ENCODE results near the gene BRD2. TPM values are rescaled to one million over a fixed set of nuclear protein-coding genes. Genes with fewer than 3 reads are reported as not detected.

The BRD2 gene
- total RNA-seq, 1 experiment from 2014 or later, result 157 TPM

DNA sequence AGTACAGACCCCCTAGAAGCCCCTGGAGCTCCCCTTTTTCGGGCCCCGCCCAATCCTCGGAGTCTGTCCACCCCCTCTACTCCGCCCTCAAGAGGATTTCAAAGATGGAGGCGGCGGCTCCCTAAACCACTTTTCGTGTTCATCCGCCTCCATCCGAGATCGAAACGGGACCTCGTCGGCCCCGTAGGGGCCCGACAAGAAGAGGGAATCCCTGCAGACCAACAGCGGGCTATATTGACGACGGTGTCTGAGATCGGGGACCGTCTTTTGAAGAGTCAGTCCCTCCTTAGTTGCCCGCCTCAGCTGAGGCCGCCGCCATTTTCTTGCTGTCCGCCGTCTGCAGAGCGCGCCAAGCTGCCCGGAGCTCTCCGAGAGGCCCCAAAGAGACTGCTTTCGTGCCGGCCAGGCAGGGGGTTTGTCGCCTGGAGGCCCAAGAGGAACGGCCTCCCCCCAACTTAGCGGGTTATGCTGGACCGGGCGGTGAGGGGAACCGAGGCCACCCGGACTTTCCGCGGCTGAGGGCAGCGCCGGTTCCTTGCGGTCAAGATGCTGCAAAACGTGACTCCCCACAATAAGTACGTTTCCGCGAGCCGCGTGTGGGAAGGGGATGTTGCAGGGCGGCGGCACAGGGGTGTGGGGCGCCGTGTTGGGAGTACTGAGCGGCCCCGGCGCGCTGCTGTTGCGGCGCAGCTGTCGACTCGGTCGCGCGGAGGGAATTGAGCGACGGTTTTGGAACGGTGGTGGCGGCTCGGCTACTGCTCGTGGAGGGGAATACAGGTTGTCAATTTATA lies 4.2 kb downstream of the BRD2 start:
- CTCF ChIA-PET, result interaction anchor here (0.9 to 2.3 kb wide), 6 partner anchors 12 to 134 kb away, joined by 3 to 16 read pairs (median 6); partner anchors contain the start of genes HLA-DMA, PSMB9, TAP1 and TAP2
- intact Hi-C loops (cut with micrococcal nuclease; ENCODE audit: unreplicated experiment), result loop anchor here (10.0 kb wide), 2 partner anchors 778 to 1148 kb away; partner anchors contain the start of genes GPSM3, HSPA1B and PBX2
- peaks cover 81% of the 10 kb centered on the region for H3F3A ChIP-seq (ENCODE audit: insufficient read depth, low read depth)
- peaks cover 53% of the 10 kb centered on the region for H4K20me1 ChIP-seq (ENCODE audit: insufficient read depth)
- no peaks in the 10 kb centered on the region for H3K9me2 ChIP-seq (ENCODE audit: insufficient read depth)
- H3K36me3 ChIP-seq (ENCODE audit: low read depth), result peaks cover 54% of the 10 kb centered on the region
- no peak for TF ChIP-seq EZH2 (IDR thresholded peaks at IDR 0.05; ENCODE audit: low read depth)
- TF ChIP-seq, protein P1, sequence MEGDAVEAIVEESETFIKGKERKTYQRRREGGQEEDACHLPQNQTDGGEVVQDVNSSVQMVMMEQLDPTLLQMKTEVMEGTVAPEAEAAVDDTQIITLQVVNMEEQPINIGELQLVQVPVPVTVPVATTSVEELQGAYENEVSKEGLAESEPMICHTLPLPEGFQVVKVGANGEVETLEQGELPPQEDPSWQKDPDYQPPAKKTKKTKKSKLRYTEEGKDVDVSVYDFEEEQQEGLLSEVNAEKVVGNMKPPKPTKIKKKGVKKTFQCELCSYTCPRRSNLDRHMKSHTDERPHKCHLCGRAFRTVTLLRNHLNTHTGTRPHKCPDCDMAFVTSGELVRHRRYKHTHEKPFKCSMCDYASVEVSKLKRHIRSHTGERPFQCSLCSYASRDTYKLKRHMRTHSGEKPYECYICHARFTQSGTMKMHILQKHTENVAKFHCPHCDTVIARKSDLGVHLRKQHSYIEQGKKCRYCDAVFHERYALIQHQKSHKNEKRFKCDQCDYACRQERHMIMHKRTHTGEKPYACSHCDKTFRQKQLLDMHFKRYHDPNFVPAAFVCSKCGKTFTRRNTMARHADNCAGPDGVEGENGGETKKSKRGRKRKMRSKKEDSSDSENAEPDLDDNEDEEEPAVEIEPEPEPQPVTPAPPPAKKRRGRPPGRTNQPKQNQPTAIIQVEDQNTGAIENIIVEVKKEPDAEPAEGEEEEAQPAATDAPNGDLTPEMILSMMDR (conservative IDR thresholded peaks at IDR 0.05), result no peak
- peaks cover 20% of the 10 kb centered on the region for H3K4me1 ChIP-seq (replicated peaks; ENCODE audit: insufficient read depth)
- TSS peak; percentile 42 for BruUV-seq (replicated peaks)
- peaks cover 72% of the 10 kb centered on the region for H3K79me2 ChIP-seq (ENCODE audit: low read depth)
- H3K4me3 ChIP-seq, result peak overlapping the region; percentile 89
- H3K27me3 ChIP-seq (ENCODE audit: insufficient read depth, low read depth), result no peaks in the 10 kb centered on the region
- POLR2A ChIA-PET (ENCODE audit: unreplicated experiment), result interaction anchor here (0.6 to 2.3 kb wide), 14 partner anchors 9 to 1414 kb away, joined by 3 to 37 read pairs (median 5); partner anchors contain the start of genes HLA-DMA, PFDN6, RPS18 and VPS52
- DNase-seq, result peak in 1 of 2 experiments; percentile 13
- no peak overlapping the region for H2AFZ ChIP-seq
- no peaks in the 10 kb centered on the region for H3K9me3 ChIP-seq (ENCODE audit: insufficient read depth, low read depth)
- H3K4me2 ChIP-seq, result peak overlapping the region; percentile 95
- H3K27ac ChIP-seq, result peak overlapping the region; percentile 99

DNA sequence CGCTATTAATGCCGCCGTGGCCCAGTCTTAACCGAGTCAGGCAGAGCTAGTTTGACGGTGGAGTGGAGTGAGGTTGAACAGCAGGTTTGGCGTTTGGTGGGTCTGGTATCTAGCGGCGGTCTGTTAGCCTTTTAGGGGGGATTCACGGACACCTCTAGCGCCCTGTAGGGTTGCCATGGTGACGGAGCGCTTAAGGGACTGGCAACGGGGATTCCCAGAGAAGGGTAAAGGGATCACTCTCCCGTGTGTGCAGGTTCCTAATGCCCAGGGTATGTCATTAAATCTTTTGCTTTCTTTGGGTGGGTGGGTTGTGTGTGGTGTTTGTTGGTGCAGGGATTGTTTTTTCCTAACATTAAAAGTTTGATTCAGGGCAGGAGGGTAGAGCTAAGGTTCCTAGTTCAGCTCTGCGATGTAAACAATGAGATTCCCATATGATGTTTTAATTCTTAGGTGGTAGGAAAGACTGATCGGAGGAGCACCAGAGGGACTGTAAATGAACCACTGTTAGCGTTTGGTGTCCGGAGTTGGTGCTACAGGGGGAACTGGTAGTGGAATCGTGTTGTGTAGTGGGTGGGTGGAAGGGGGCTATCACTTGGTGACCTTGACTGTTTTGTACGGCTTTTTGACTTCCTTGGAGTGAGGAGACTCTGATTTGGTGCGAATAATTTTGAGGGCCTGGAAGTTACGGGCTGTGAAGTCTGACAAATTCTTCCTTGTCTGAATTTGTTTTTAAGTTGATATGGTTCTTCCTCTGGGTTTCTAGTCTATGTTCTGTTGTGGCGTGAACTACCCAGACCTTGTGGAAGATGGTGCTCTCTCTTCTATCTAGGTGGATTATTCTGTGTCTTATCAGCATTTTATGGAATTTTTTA lies 5.0 kb downstream of the BRD2 start:
- peaks cover 61% of the 10 kb centered on the region for H3K36me3 ChIP-seq (ENCODE audit: low read depth)
- no TSS peak for BruUV-seq (replicated peaks)
- H3K9me3 ChIP-seq (ENCODE audit: insufficient read depth, low read depth), result no peaks in the 10 kb centered on the region
- peak; percentile 25 to 46 for DNase-seq
- TF ChIP-seq EZH2 (IDR thresholded peaks at IDR 0.05; ENCODE audit: low read depth), result no peak
- TF ChIP-seq, protein P1 (conservative IDR thresholded peaks at IDR 0.05), result no peak
- H3K4me1 ChIP-seq (replicated peaks; ENCODE audit: insufficient read depth), result peaks cover 20% of the 10 kb centered on the region
- intact Hi-C loops (cut with micrococcal nuclease; ENCODE audit: unreplicated experiment), result loop anchor here (10.0 kb wide), 2 partner anchors 779 to 1149 kb away; partner anchors contain the start of genes GPSM3, HSPA1B and PBX2
- H4K20me1 ChIP-seq (ENCODE audit: insufficient read depth), result peaks cover 61% of the 10 kb centered on the region
- no peaks in the 10 kb centered on the region for H3K9me2 ChIP-seq (ENCODE audit: insufficient read depth)
- peak overlapping the region; percentile 89 for H3K4me3 ChIP-seq
- peaks cover 81% of the 10 kb centered on the region for H3K79me2 ChIP-seq (ENCODE audit: low read depth)
- ChIA-PET POLR2A (ENCODE audit: unreplicated experiment) (interaction anchor here (0.7 to 1.0 kb wide), 5 partner anchors 10 to 485 kb away, joined by 3 to 11 read pairs (median 6); partner anchors contain the start of gene PSMB9), CTCF (interaction anchor here (1.0 kb wide), 1 partner anchor 20 kb away, joined by 4 read pairs; the partner anchor contains the start of gene HLA-DMA)
- peak overlapping the region; percentile 95 for H3K4me2 ChIP-seq
- no peak overlapping the region for H2AFZ ChIP-seq
- peaks cover 84% of the 10 kb centered on the region for H3F3A ChIP-seq (ENCODE audit: insufficient read depth, low read depth)
- no peaks in the 10 kb centered on the region for H3K27me3 ChIP-seq (ENCODE audit: insufficient read depth, low read depth)
- H3K27ac ChIP-seq, result peak overlapping the region; percentile 99

DNA sequence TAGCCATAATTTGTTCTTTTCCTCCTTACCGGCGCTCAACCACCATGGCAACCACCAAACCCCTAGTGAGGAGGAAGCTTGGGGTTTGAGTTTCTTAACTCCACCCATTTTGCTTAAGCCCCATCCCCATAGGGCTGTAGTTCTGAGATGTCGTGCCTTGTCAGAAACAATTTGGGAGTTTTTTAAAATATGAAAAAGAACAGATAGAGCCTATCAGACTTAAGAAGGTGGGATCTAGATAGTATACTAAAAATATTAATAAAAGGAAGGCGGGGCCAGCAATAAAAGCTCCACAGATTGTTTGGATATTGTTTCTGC lies 5.6 kb downstream of the BRD2 start:
- intact Hi-C loops (cut with micrococcal nuclease; ENCODE audit: unreplicated experiment), result loop anchor here (10.0 kb wide), 2 partner anchors 779 to 1149 kb away; partner anchors contain the start of genes GPSM3, HSPA1B and PBX2
- ChIA-PET POLR2A (ENCODE audit: unreplicated experiment) (interaction anchor here (0.7 to 1.1 kb wide), 4 partner anchors 91 to 486 kb away, joined by 3 to 9 read pairs (median 6); partner anchors contain the start of genes PSMB9 and TAP2), CTCF (interaction anchor here (1.0 to 1.3 kb wide), 2 partner anchors 11 to 21 kb away, joined by 3 to 4 read pairs; partner anchors contain the start of gene HLA-DMA)
- peak overlapping the region; percentile 95 for H3K4me2 ChIP-seq
- H3K27me3 ChIP-seq (ENCODE audit: insufficient read depth, low read depth), result no peaks in the 10 kb centered on the region
- peak in 1 of 2 experiments; percentile 15 for DNase-seq
- peaks cover 67% of the 10 kb centered on the region for H3K36me3 ChIP-seq (ENCODE audit: low read depth)
- H3K4me1 ChIP-seq (replicated peaks; ENCODE audit: insufficient read depth), result peaks cover 20% of the 10 kb centered on the region
- no peaks in the 10 kb centered on the region for H3K9me3 ChIP-seq (ENCODE audit: insufficient read depth, low read depth)
- H3K27ac ChIP-seq, result no peak overlapping the region
- peak overlapping the region; percentile 89 for H3K4me3 ChIP-seq
- H3K9me2 ChIP-seq (ENCODE audit: insufficient read depth), result no peaks in the 10 kb centered on the region
- no TSS peak for BruUV-seq (replicated peaks)
- TF ChIP-seq, protein P1 (conservative IDR thresholded peaks at IDR 0.05), result no peak
- no peak for TF ChIP-seq EZH2 (IDR thresholded peaks at IDR 0.05; ENCODE audit: low read depth)
- H3F3A ChIP-seq (ENCODE audit: insufficient read depth, low read depth), result peaks cover 89% of the 10 kb centered on the region
- H3K79me2 ChIP-seq (ENCODE audit: low read depth), result peaks cover 85% of the 10 kb centered on the region
- H2AFZ ChIP-seq, result no peak overlapping the region
- peaks cover 67% of the 10 kb centered on the region for H4K20me1 ChIP-seq (ENCODE audit: insufficient read depth)

All from PC-9 (cell line).